Osteocyte (in vitro differentiated cells): Measurements from ENCODE around the gene RHCG. TPM values are rescaled to one million over a fixed set of nuclear protein-coding genes. Genes with fewer than 3 reads are reported as not detected.

Source experiments
- DNase-seq: peaks from one replicate; pipeline ENCODE4 v3.0.0; 2021; ENCODE audit warnings: mixed read lengths; ENCODE audit not compliant: unreplicated experiment; ENCODE audit errors: extremely low spot score
- H3K27ac Mint-ChIP-seq: one replicate; pipeline ENCODE4 v1.8.0; 2021; ENCODE audit warnings: mild to moderate bottlenecking, mixed read lengths; ENCODE audit not compliant: unreplicated experiment
- H3K27me3 Mint-ChIP-seq: one replicate; pipeline ENCODE4 v1.8.0; 2021; ENCODE audit warnings: mixed read lengths; ENCODE audit not compliant: unreplicated experiment
- H3K36me3 Mint-ChIP-seq: one replicate; pipeline ENCODE4 v1.8.0; 2021; ENCODE audit warnings: mixed read lengths; ENCODE audit not compliant: unreplicated experiment
- H3K4me1 Mint-ChIP-seq: one replicate; pipeline ENCODE4 v1.8.0; 2021; ENCODE audit warnings: mixed read lengths; ENCODE audit not compliant: unreplicated experiment
- H3K4me3 Mint-ChIP-seq: one replicate; pipeline ENCODE4 v1.8.0; 2021; ENCODE audit warnings: mild to moderate bottlenecking, moderate library complexity, mixed read lengths; ENCODE audit not compliant: unreplicated experiment
- H3K9me3 Mint-ChIP-seq: one replicate; pipeline ENCODE4 v1.8.0; 2021; ENCODE audit warnings: mixed read lengths; ENCODE audit not compliant: unreplicated experiment
- CTCF ChIP-seq: fragments of 200-600 bp; sonication (generic); IDR thresholded peaks from 2 replicates; pipeline ENCODE4 v1.5.0; 2021; ENCODE audit warnings: antibody characterized with exemption, mild to moderate bottlenecking, moderate library complexity
- total RNA-seq: library from RNA; stranded (reverse); gene quantifications from 2 replicates; pipeline ENCODE4 v1.2.1, GENCODE V29; 2021

RHCG gene
- total RNA-seq, 1 donor from 2014 or later: not detected

- Mint-ChIP-seq H3K36me3 (no peaks in the 10 kb centered on the region), H3K27ac (no peak overlapping the region), H3K4me3 (no peak overlapping the region), H3K9me3 (no peaks in the 10 kb centered on the region), H3K4me1 (no peaks in the 10 kb centered on the region), H3K27me3 (peaks cover 36% of the 10 kb centered on the region)
- no peak for DNase-seq
- no peak for TF ChIP-seq CTCF
Measured at GRCh38 chr15:89502867-89503595, 6.6 kb upstream of the RHCG start.

GRCh38 chr15:89501646-89502045, 5.3 kb upstream of the RHCG start:
- peaks cover 3% of the 10 kb centered on the region for H3K4me1 Mint-ChIP-seq
- no peak for DNase-seq
- H3K9me3 Mint-ChIP-seq: no peaks in the 10 kb centered on the region
- H3K27ac Mint-ChIP-seq: no peak overlapping the region
- TF ChIP-seq CTCF: no peak
- H3K36me3 Mint-ChIP-seq: no peaks in the 10 kb centered on the region
- peaks cover 39% of the 10 kb centered on the region for H3K27me3 Mint-ChIP-seq
- no peak overlapping the region for H3K4me3 Mint-ChIP-seq

- Mint-ChIP-seq H3K4me1 (peaks cover 5% of the 10 kb centered on the region), H3K27me3 (peaks cover 39% of the 10 kb centered on the region), H3K27ac (no peak overlapping the region), H3K4me3 (no peak overlapping the region), H3K36me3 (no peaks in the 10 kb centered on the region), H3K9me3 (no peaks in the 10 kb centered on the region)
- TF ChIP-seq CTCF: peak; percentile 24
- no peak for DNase-seq
Measured at GRCh38 chr15:89500397-89501270, 4.3 kb upstream of the RHCG start.

- no peak for TF ChIP-seq CTCF
- H3K4me3 Mint-ChIP-seq: no peak overlapping the region
- no peaks in the 10 kb centered on the region for H3K36me3 Mint-ChIP-seq
- no peak for DNase-seq
- peaks cover 38% of the 10 kb centered on the region for H3K27me3 Mint-ChIP-seq
- H3K9me3 Mint-ChIP-seq: no peaks in the 10 kb centered on the region
- no peak overlapping the region for H3K27ac Mint-ChIP-seq
- H3K4me1 Mint-ChIP-seq: peaks cover 5% of the 10 kb centered on the region
Measured at GRCh38 chr15:89499156-89499555, 2.8 kb upstream of the RHCG start.

- no peaks in the 10 kb centered on the region for H3K9me3 Mint-ChIP-seq
- H3K4me1 Mint-ChIP-seq: peaks cover 5% of the 10 kb centered on the region
- no peak for TF ChIP-seq CTCF
- H3K27ac Mint-ChIP-seq: no peak overlapping the region
- no peak overlapping the region for H3K4me3 Mint-ChIP-seq
- peaks cover 44% of the 10 kb centered on the region for H3K27me3 Mint-ChIP-seq
- no peaks in the 10 kb centered on the region for H3K36me3 Mint-ChIP-seq
- no peak for DNase-seq
Measured at GRCh38 chr15:89498574-89498906, 2.2 kb upstream of the RHCG start.
